Measurements from ENCODE around the gene CRTC2. TPM values are rescaled to one million over a fixed set of nuclear protein-coding genes. Genes with fewer than 3 reads are reported as not detected.

CRTC2 gene
- total and polyA plus RNA-seq, 9 of the 15 experiments (the other 6 are each of a cell fraction or from before 2014, with no cell fraction given), result 2.7 to 26.4 (median 10.2) TPM

GRCh38 chr1:153933955-153934354, 24.5 kb downstream of the CRTC2 start:
- no peaks in the 10 kb centered on the region for H3K9me1 ChIP-seq (ENCODE audit: control insufficient read depth, insufficient read depth, low read length)
- no peak overlapping the region for H3K4me3 ChIP-seq
- no peaks in the 10 kb centered on the region for H3K79me2 ChIP-seq (ENCODE audit: control insufficient read depth, insufficient read depth, low read length)
- no peaks in the 10 kb centered on the region for H3K9me3 ChIP-seq (replicated peaks; ENCODE audit: control insufficient read depth, insufficient read depth, low read depth, low read length)
- in situ Hi-C loops (cut with MboI), result no loop called here
- POLR2A ChIA-PET, result interaction anchor here (1.1 to 1.7 kb wide), 4 partner anchors 9 to 12 kb away, joined by 5 to 7 read pairs (median 6); partner anchors contain the start of genes DENND4B and GATAD2B
- intact Hi-C loops (cut with micrococcal nuclease), result no loop called here
- H3K36me3 ChIP-seq (ENCODE audit: control insufficient read depth, insufficient read depth, low read length), result peaks cover 80% of the 10 kb centered on the region; the same call in 2 of the 3 replicates
- DNase-seq (ENCODE audit: extremely low read depth in 1 of 4, low spot score in 3 of 4), result no peak
- TF ChIP-seq ZBTB8A (IDR thresholded peaks at IDR 0.05; ENCODE audit: partially characterized antibody) (no peak), SIRT6 (IDR thresholded peaks at IDR 0.05; ENCODE audit: low read depth, low read length) (no peak), NR3C1 (CRISPR knock-in tag; IDR thresholded peaks at IDR 0.05) (no peak), CC2D1A (IDR thresholded peaks at IDR 0.05) (no peak), ZNF133 (CRISPR knock-in tag; IDR thresholded peaks at IDR 0.05) (no peak), ZNF584 (CRISPR knock-in tag; IDR thresholded peaks at IDR 0.05; ENCODE audit: low read depth) (no peak), RBM39 (optimal IDR thresholded peaks at IDR 0.05; ENCODE audit: low read depth, low read length) (no peak), PML (IDR thresholded peaks at IDR 0.05; ENCODE audit: low read length) (no peak), ZC3H8 (IDR thresholded peaks at IDR 0.05) (no peak), NFXL1 (CRISPR knock-in tag; IDR thresholded peaks at IDR 0.05) (no peak), SP2 (IDR thresholded peaks at IDR 0.05; ENCODE audit: extremely low read depth, low read depth, low read length, poor library complexity, severe bottlenecking) (no peak), CTCFL (IDR thresholded peaks at IDR 0.05; ENCODE audit: borderline replicate concordance, insufficient read depth, low read depth, low read length, poor library complexity, severe bottlenecking) (no peak), MEF2A (IDR thresholded peaks at IDR 0.05; ENCODE audit: control insufficient read depth, low read depth, low read length) (no peak)
- WGBS (ENCODE audit: insufficient coverage, low coverage, missing lambda C conversion rate), result 93% methylated on average over 11 of the region's 11 CpGs
- no peak overlapping the region for H3K9ac ChIP-seq (ENCODE audit: insufficient read depth in 1 of 2, low read depth in 2 of 2, low read length in 2 of 2)
- H3K4me1 ChIP-seq (replicated peaks in 1 of 2; ENCODE audit: control insufficient read depth in 2 of 2, insufficient read depth in 2 of 2, low read length in 2 of 2), result no peaks in the 10 kb centered on the region
- ATAC-seq, result no peak
- no peaks in the 10 kb centered on the region for H4K20me1 ChIP-seq (replicated peaks; ENCODE audit: control insufficient read depth, insufficient read depth, low read length)
- no peaks in the 10 kb centered on the region for H3K27me3 ChIP-seq (ENCODE audit: control insufficient read depth in 2 of 2, insufficient read depth in 2 of 2, low read length in 2 of 2)
- H2AFZ ChIP-seq (ENCODE audit: low read depth, low read length), result no peak overlapping the region
- CTCF ChIA-PET (ENCODE audit: low intra/inter-chr PET ratio), result no interaction called here
- no peak overlapping the region for H3K4me2 ChIP-seq (ENCODE audit: insufficient read depth, low read length)
- BruUV-seq (replicated peaks), result no TSS peak
- no peak overlapping the region for H3K27ac ChIP-seq (ENCODE audit: extremely low read depth, low read depth, low read length)
- no peak for FAIRE-seq

Measured in K562 (cell line).